D721Med (cell line): Measurements from ENCODE around the gene TMEM88.

ENCODE experiments used
- DNase-seq: peaks from one replicate; pipeline ENCODE4 v3.0.0; 2011; ENCODE audit warnings: low spot score; ENCODE audit not compliant: insufficient read length
- FAIRE-seq: peaks from 2 replicates; lab custom pipeline; 2011; peaks lifted over from hg19 to GRCh38; lab: Jason Lieb, UNC
- CTCF ChIP-seq: IDR thresholded peaks from 2 replicates; pipeline ENCODE4 v1.5.1; 2012; ENCODE audit warnings: mild to moderate bottlenecking, control low read depth; ENCODE audit not compliant: insufficient read depth; ENCODE audit errors: missing control alignments

The TMEM88 gene

GRCh38 chr17:7885367-7886226, 30.7 kb downstream of the TMEM88 start:
- no peak for FAIRE-seq
- no peak for TF ChIP-seq CTCF
- DNase-seq, result no peak

GRCh38 chr17:7886227-7887037, 31.6 kb downstream of the TMEM88 start:
- TF ChIP-seq CTCF, result no peak
- no peak for FAIRE-seq
- no peak for DNase-seq

GRCh38 chr17:7887038-7887481, 32.2 kb downstream of the TMEM88 start:
- TF ChIP-seq CTCF, result no peak
- FAIRE-seq (no peak), DNase-seq (no peak)

- peak; percentile 91 for DNase-seq
- TF ChIP-seq CTCF, result no peak
- no peak for FAIRE-seq
Observed at GRCh38 chr17:7887482-7888183, 32.8 kb downstream of the TMEM88 start.

GRCh38 chr17:7888184-7888920, 33.5 kb downstream of the TMEM88 start, which contains the start of gene CHD3:
TSS of gene CHD3 (plus strand) at chr17:7888789. CDS start at chr17:7889001, 212 bp downstream.
- FAIRE-seq (no peak), DNase-seq (no peak)
- no peak for TF ChIP-seq CTCF

GRCh38 chr17:7889166-7889955, 34.5 kb downstream of the TMEM88 start:
- FAIRE-seq (no peak), DNase-seq (no peak)
- TF ChIP-seq CTCF, result no peak
